GM18951 (cell line): ENCODE results near the gene SBF1.
"Not testable (repeated sequence)": the region's sequence is repeated elsewhere in the genome, so short reads cannot be mapped to it uniquely, and the experiment has no call there.

Source experiments
- POLR2A ChIP-seq: IDR thresholded peaks from 4 replicates; pipeline ENCODE4 v1.6.1; 2011; ENCODE audit warnings: mild to moderate bottlenecking; ENCODE audit not compliant: insufficient read length, insufficient read depth; ENCODE audit errors: extremely low read depth
- in situ Hi-C: fragments of 300-500 bp; cut with MboI; formaldehyde crosslinking; loops from one replicate; pipeline ENCODE4 v1.12.0; 2022; ENCODE audit warnings: low sequenced_read_pairs, mixed read lengths, inconsistent platforms; ENCODE audit not compliant: unreplicated experiment

The SBF1 gene

GRCh38 chr22:50420581-50420980 lies 54.3 kb downstream of the SBF1 start:
- no peak for TF ChIP-seq POLR2A
- in situ Hi-C loops, result no loop called here

DNA sequence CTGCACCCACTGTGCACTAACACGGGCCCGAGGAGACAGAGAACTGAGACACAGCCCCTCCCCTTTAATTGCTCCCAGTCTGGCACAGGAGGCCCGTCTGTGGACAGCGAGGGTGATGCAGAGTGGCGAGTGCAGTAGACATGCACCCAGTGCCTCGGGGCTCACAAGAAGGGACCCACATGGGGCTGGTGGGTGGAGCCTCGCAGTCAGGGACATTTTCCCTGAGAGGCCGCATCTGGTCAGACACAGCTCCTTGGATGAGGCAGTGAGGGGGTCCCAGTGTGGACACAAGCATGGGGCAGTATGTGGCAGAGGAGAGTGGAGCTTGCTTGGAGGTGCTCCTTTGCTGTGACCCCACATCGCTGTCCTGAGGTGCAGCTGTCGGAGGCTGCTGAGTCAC lies 54.8 kb downstream of the SBF1 start:
- in situ Hi-C loops, result no loop called here
- no peak for TF ChIP-seq POLR2A

DNA sequence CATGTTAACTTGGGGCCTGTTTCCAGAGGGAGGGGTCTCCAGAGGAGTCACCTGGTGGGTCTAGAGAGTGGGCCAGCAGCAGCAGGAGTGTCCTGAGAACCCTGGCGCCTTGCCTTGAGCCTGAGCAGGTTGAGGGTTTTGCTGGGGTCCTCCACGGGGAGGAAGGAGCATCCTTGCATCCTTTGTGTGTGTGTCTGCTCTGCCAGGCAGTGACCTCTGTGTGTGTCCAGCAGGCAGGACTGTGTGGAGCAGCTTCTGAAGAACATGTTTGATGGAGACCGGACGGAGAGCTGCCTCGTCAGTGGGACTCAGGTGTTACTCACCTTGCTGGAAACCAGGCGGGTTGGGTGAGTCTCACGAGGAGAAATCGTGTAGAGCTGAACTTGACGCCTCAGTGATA lies 55.7 kb downstream of the SBF1 start:
- in situ Hi-C loops, result no loop called here
- no peak for TF ChIP-seq POLR2A

DNA sequence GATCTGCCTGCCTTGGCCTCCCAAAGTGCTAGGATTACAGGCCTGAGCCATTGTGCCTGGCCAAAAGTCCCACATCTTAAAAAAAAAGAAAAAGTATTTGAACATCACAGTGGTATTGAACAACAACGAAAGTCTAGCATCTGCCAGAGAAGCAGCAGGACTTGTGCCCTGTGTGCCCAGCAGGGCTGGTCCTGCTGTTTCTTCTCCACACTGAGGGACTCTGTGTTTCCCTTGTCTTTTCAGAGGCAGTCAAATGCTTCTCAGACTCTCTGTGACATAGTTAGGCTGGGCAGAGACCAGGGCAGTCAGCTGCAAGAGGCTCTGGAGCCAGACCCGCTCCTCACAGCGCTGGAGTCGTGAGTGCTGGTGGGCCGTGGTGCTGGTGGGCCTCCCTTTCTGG lies 56.2 kb downstream of the SBF1 start:
- no peak for TF ChIP-seq POLR2A
- in situ Hi-C loops, result no loop called here

DNA sequence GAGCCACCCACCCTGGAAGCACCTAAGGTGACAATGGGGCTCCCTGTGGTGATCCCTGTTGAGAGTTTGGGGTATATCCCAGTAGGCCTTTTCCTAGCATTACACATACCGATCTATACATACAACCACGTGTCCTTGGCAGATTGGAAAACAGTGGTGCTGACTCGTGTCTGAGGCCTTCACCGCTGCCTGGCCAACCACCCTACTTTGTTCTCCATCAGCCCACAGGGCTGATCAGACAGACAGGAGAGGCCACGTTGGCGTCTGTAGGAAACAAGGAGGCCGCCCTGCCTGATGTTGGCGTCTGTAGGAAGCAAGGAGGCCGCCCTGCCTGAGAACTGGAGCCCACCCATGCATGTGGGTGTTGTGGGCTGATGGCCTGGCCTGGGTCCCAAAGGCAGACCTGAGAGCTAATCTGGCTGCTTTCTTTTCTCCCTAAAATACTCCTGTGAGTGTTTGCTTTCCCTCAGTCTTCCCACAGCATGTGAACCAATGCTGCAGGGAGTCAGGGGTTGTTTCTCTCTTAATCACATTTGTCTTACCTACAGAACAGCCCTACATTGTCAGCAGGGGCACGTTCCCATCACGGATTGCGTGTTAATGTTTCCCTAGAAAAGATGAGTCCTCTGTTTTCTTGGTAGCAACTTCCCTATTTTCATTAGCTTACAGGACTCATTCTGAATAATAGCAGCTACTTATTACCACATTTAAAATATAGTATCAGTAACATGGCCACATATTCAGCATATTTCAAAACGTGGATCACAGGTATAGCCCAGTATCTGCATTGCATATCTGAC lies 57.2 kb downstream of the SBF1 start:
- no peak for TF ChIP-seq POLR2A
- in situ Hi-C loops, result no loop called here

- in situ Hi-C loops, result no loop called here
- TF ChIP-seq POLR2A, result no peak
These were observed 57.8 kb downstream of the SBF1 start for GRCh38 chr22:50416996-50417395.

- in situ Hi-C loops, result no loop called here
- TF ChIP-seq POLR2A, result no peak
These were observed 59.4 kb downstream of the SBF1 start for GRCh38 chr22:50415426-50415825.

GRCh38 chr22:50414476-50415248 lies 60.2 kb downstream of the SBF1 start:
- in situ Hi-C loops, result no loop called here
- no peak for TF ChIP-seq POLR2A

DNA sequence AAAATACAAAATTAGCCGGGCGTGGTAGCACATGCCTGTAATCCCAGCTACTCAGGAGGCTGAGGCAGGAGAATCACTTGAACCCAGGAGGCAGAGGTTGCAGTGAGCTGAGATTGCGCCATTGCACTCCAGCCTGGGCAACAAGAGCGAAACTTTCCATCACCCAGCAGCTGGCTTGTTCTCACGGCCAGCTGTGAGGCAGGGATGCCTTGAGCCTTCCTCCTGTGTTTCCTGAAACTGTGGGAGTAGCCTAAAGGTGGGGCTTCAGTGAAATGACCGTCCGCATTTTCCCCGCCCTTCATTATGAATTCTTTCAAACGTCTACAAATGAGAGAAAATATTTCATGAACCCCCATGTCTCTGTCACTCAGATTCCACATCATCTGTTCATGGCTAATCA lies 65.9 kb downstream of the SBF1 start:
- in situ Hi-C loops, result not testable (repeated sequence)

GRCh38 chr22:50408311-50408710 lies 66.5 kb downstream of the SBF1 start:
- TF ChIP-seq POLR2A, result no peak
- in situ Hi-C loops, result no loop called here

GRCh38 chr22:50406416-50407170 lies 68.2 kb downstream of the SBF1 start:
- TF ChIP-seq POLR2A, result no peak
- in situ Hi-C loops, result no loop called here

DNA sequence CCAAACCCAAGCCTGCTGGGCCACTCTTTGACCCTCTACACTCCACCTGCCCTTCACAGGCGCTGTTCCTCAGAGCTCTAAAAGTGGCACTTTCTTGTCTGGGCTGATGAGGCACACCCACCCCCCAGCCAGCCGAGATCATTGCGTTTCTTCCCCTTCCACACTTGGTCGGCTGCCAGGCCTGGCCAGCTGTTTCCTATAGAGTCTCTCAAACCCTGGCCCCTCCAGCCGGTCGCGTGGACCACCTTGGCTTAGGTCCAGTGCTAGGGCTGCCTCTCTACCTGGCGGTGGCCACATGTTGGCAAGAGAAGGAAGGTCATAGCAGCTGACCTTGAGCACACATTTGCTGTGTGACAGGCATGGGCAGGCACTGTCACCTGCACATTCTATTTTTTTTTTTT lies 71.1 kb downstream of the SBF1 start:
- TF ChIP-seq POLR2A, result no peak
- in situ Hi-C loops, result no loop called here

DNA sequence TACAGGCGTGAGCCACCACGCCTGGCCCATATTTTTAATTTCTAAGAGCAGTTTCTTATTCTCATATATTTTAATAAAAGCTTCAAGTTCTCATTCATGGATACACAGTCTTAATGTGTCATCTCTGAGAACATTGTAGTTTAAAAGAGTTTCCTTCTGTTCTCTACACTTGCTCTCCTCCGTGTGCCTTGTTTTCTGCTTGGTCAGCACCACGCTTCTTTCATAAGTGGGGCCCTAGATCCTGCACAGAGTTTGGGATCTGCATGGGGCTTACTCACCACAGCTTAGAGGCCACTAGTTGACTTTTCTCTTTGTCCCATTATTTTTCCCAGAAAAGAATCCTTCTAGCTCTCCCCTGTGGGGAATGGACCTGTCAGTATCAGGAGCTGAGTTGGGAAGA lies 72.9 kb downstream of the SBF1 start:
- in situ Hi-C loops, result no loop called here
- no peak for TF ChIP-seq POLR2A
